Stimulated activated CD8-positive, alpha-beta memory T cell treated with anti-CD3 and anti-CD28 coated beads, Interleukin-4, amount 100 ng/mL, for 4 hours (primary cell): ENCODE data around the gene DENND1A.

Experiments
- DNase-seq, 2 donors: peaks; one replicate each; pipeline ENCODE4 v3.0.0-alpha.2; 2020; ENCODE audit warnings: low read depth in 2 of 2, low spot score in 1 of 2

DENND1A gene

GRCh38 chr9:123696476-123696875, 233.4 kb downstream of the DENND1A start:
- no peak for DNase-seq

- no peak for DNase-seq
These were observed 234.5 kb downstream of the DENND1A start for GRCh38 chr9:123695386-123695785.

GRCh38 chr9:123691765-123692303, 238.1 kb downstream of the DENND1A start:
- no peak for DNase-seq

GRCh38 chr9:123689701-123690428, 240.1 kb downstream of the DENND1A start:
- DNase-seq = no peak

GRCh38 chr9:123687246-123687751, 242.6 kb downstream of the DENND1A start:
- DNase-seq = no peak

- DNase-seq = no peak
These were observed 243.1 kb downstream of the DENND1A start for GRCh38 chr9:123686829-123687192.

- DNase-seq = no peak
These were observed 243.6 kb downstream of the DENND1A start for GRCh38 chr9:123686131-123686828.

- no peak for DNase-seq
These were observed 244.3 kb downstream of the DENND1A start for GRCh38 chr9:123685489-123686083.

GRCh38 chr9:123684393-123685149, 245.4 kb downstream of the DENND1A start:
- no peak for DNase-seq

- DNase-seq = no peak
These were observed 247.2 kb downstream of the DENND1A start for GRCh38 chr9:123682746-123683145.

- DNase-seq = no peak
These were observed 249.6 kb downstream of the DENND1A start for GRCh38 chr9:123680352-123680751.

- DNase-seq = no peak
These were observed 250.5 kb downstream of the DENND1A start for GRCh38 chr9:123679330-123679987.

GRCh38 chr9:123678878-123679329, 251.0 kb downstream of the DENND1A start:
- no peak for DNase-seq

GRCh38 chr9:123678038-123678877, 251.7 kb downstream of the DENND1A start:
- no peak for DNase-seq

GRCh38 chr9:123676869-123677268, 253.1 kb downstream of the DENND1A start:
- DNase-seq = no peak

- no peak for DNase-seq
These were observed 260.6 kb downstream of the DENND1A start for GRCh38 chr9:123669346-123669745.

GRCh38 chr9:123663529-123663928, 266.4 kb downstream of the DENND1A start:
- DNase-seq = no peak

GRCh38 chr9:123662057-123662776, 267.7 kb downstream of the DENND1A start:
- no peak for DNase-seq
